ENCODE data around the gene PPP3R2.

PPP3R2 gene

GRCh38 chr9:101625876-101626275 lies 31.1 kb upstream of the PPP3R2 start:
- DNase-seq, result no peak
- TF ChIP-seq CTCF (IDR thresholded peaks at IDR 0.05; ENCODE audit: low read depth, low read length), result no peak
- Histone ChIP-seq H3K36me3 (no peaks in the 10 kb centered on the region), H3K4me1 (no peaks in the 10 kb centered on the region), H3K4me3 (ENCODE audit: low read depth, low read length) (no peak overlapping the region), H3K9me3 (no peaks in the 10 kb centered on the region), H3K27me3 (no peaks in the 10 kb centered on the region)

- no peak overlapping the region for H3K4me3 ChIP-seq (ENCODE audit: low read depth, low read length)
- H3K9me3 ChIP-seq, result no peaks in the 10 kb centered on the region
- H3K4me1 ChIP-seq, result no peaks in the 10 kb centered on the region
- no peak for DNase-seq
- no peaks in the 10 kb centered on the region for H3K36me3 ChIP-seq
- no peak for TF ChIP-seq CTCF (IDR thresholded peaks at IDR 0.05; ENCODE audit: low read depth, low read length)
- no peaks in the 10 kb centered on the region for H3K27me3 ChIP-seq
These were observed 25.7 kb upstream of the PPP3R2 start for GRCh38 chr9:101620452-101620851.

GRCh38 chr9:101618698-101619097 lies 23.9 kb upstream of the PPP3R2 start:
- H3K4me3 ChIP-seq (ENCODE audit: low read depth, low read length), result no peak overlapping the region
- no peaks in the 10 kb centered on the region for H3K4me1 ChIP-seq
- no peaks in the 10 kb centered on the region for H3K9me3 ChIP-seq
- no peaks in the 10 kb centered on the region for H3K36me3 ChIP-seq
- H3K27me3 ChIP-seq, result no peaks in the 10 kb centered on the region
- DNase-seq, result no peak
- no peak for TF ChIP-seq CTCF (IDR thresholded peaks at IDR 0.05; ENCODE audit: low read depth, low read length)

GRCh38 chr9:101605547-101605946 lies 10.8 kb upstream of the PPP3R2 start:
- no peaks in the 10 kb centered on the region for H3K36me3 ChIP-seq
- DNase-seq, result no peak
- no peak overlapping the region for H3K4me3 ChIP-seq (ENCODE audit: low read depth, low read length)
- no peaks in the 10 kb centered on the region for H3K4me1 ChIP-seq
- H3K27me3 ChIP-seq, result peaks cover 17% of the 10 kb centered on the region
- TF ChIP-seq CTCF (IDR thresholded peaks at IDR 0.05; ENCODE audit: low read depth, low read length), result no peak
- no peaks in the 10 kb centered on the region for H3K9me3 ChIP-seq

GRCh38 chr9:101604296-101604695 lies 9.5 kb upstream of the PPP3R2 start:
- peaks cover 17% of the 10 kb centered on the region for H3K27me3 ChIP-seq
- H3K4me3 ChIP-seq (ENCODE audit: low read depth, low read length), result no peak overlapping the region
- no peak for DNase-seq
- no peaks in the 10 kb centered on the region for H3K4me1 ChIP-seq
- no peaks in the 10 kb centered on the region for H3K36me3 ChIP-seq
- TF ChIP-seq CTCF (IDR thresholded peaks at IDR 0.05; ENCODE audit: low read depth, low read length), result no peak
- H3K9me3 ChIP-seq, result no peaks in the 10 kb centered on the region

GRCh38 chr9:101601904-101602765 lies 7.4 kb upstream of the PPP3R2 start:
- Histone ChIP-seq H3K4me3 (ENCODE audit: low read depth, low read length) (no peak overlapping the region), H3K4me1 (no peaks in the 10 kb centered on the region), H3K36me3 (no peaks in the 10 kb centered on the region), H3K27me3 (peaks cover 9% of the 10 kb centered on the region), H3K9me3 (no peaks in the 10 kb centered on the region)
- DNase-seq, result no peak
- TF ChIP-seq CTCF (IDR thresholded peaks at IDR 0.05; ENCODE audit: low read depth, low read length), result peak; percentile 75

All from BE2C (cell line).